SK-N-SH (cell line): ENCODE results near the gene C2CD4B. TPM values are rescaled to one million over a fixed set of nuclear protein-coding genes. Genes with fewer than 3 reads are reported as not detected.

Source experiments
- CTCF ChIA-PET: fragments of 300-600, 350-600 bp; formaldehyde crosslinking; extraction: SDS; loops from one replicate; lab custom pipeline; 2021; lab: Yijun Ruan, JAX
- POLR2A ChIA-PET: fragments of 350-600 bp; sonication (Branson Sonifier 250); formaldehyde crosslinking; extraction: SDS; loops from one replicate; lab custom pipeline; 2020; ENCODE audit warnings: antibody characterized with exemption, inconsistent platforms; lab: Yijun Ruan, JAX
- DNase-seq: peaks from one replicate; pipeline ENCODE4 v3.0.0; 2012
- H2AFZ ChIP-seq: fragments of 200-600 bp; sonication (generic); 2 replicates; pipeline ENCODE4 v1.8.1; 2016; ENCODE audit warnings: antibody characterized with exemption, mild to moderate bottlenecking, low read depth
- H3F3A ChIP-seq: fragments of 200-600 bp; sonication (generic); replicated peaks from 2 replicates; pipeline ENCODE3; 2016; ENCODE audit warnings: antibody characterized with exemption, mild to moderate bottlenecking; ENCODE audit not compliant: insufficient read depth
- H3K27ac ChIP-seq, 2 experiments: fragments of 200-500 bp in 1 of 2; fragments of 200-600 bp in 1 of 2; sonication (Bioruptor generic) in 1 of 2; sonication (generic), shearing (Covaris generic) in 1 of 2; 2 replicates each; pipeline versions ENCODE4 v1.5.1 to v1.6.1; 2014 to 2016; ENCODE audit warnings: low read depth in 2 of 2, inconsistent platforms in 1 of 2, low read length in 1 of 2, mild to moderate bottlenecking in 1 of 2, mixed read lengths in 1 of 2
- H3K27me3 ChIP-seq: fragments of 200-600 bp; sonication (generic), shearing (Covaris generic); 2 replicates; pipeline ENCODE4 v1.6.1; 2016; ENCODE audit warnings: mixed run types; ENCODE audit not compliant: insufficient read depth
- H3K36me3 ChIP-seq, 2 experiments: fragments of 200-500 bp in 1 of 2; fragments of 200-600 bp in 1 of 2; sonication (Bioruptor generic) in 1 of 2; sonication (generic) in 1 of 2; replicated peaks in 1 of 2; 2 replicates each; pipeline versions ENCODE3 to v1.5.1; 2014 to 2016; ENCODE audit warnings: low read length in 1 of 2, mild to moderate bottlenecking in 1 of 2; ENCODE audit not compliant: insufficient read depth in 2 of 2, control insufficient read depth in 1 of 2
- H3K4me1 ChIP-seq, 2 experiments: fragments of 200-500 bp in 1 of 2; fragments of 200-600 bp in 1 of 2; sonication (Bioruptor generic) in 1 of 2; sonication (generic), shearing (Covaris generic) in 1 of 2; 2 replicates each; pipeline versions ENCODE4 v1.5.1 to v1.6.1; 2014 to 2016; ENCODE audit warnings: low read depth in 1 of 2, low read length in 1 of 2, mixed run types in 1 of 2; ENCODE audit not compliant: insufficient read depth in 2 of 2, control insufficient read depth in 1 of 2
- H3K4me2 ChIP-seq: fragments of 200-600 bp; sonication (generic), shearing (Covaris generic); 2 replicates; pipeline ENCODE4 v1.6.1; 2017; ENCODE audit warnings: mixed run types
- H3K4me3 ChIP-seq, 2 experiments: fragments of 200-500 bp in 1 of 2; fragments of 200-600 bp in 1 of 2; sonication (Bioruptor generic) in 1 of 2; sonication (generic), shearing (Covaris generic) in 1 of 2; 2 replicates each; pipeline versions ENCODE4 v1.5.1 to v1.8.1; 2014 to 2016; ENCODE audit warnings: low read depth in 2 of 2, inconsistent platforms in 1 of 2, low read length in 1 of 2, mild to moderate bottlenecking in 1 of 2, mixed read lengths in 1 of 2, moderate library complexity in 1 of 2
- H3K79me2 ChIP-seq: fragments of 200-600 bp; sonication (generic); 2 replicates; pipeline ENCODE4 v1.8.1; 2017; ENCODE audit warnings: mild to moderate bottlenecking; ENCODE audit not compliant: insufficient read depth
- H3K9ac ChIP-seq: fragments of 200-600 bp; sonication (generic); 2 replicates; pipeline ENCODE4 v1.6.1; 2017; ENCODE audit warnings: mixed run types
- H3K9me2 ChIP-seq: fragments of 200-600 bp; sonication (generic); 2 replicates; pipeline ENCODE4 v1.6.1; 2017; ENCODE audit warnings: mixed run types
- H3K9me3 ChIP-seq: fragments of 200-600 bp; sonication (generic); 2 replicates; pipeline ENCODE4 v1.6.1; 2017; ENCODE audit warnings: mixed run types, mild to moderate bottlenecking, moderate library complexity
- H4K20me1 ChIP-seq: fragments of 200-600 bp; sonication (generic); 2 replicates; pipeline ENCODE4 v1.6.1; 2017; ENCODE audit warnings: mild to moderate bottlenecking, mixed run types; ENCODE audit not compliant: insufficient read depth
- CHD2 ChIP-seq: fragments of 150-350 bp; IDR thresholded peaks from 2 replicates; pipeline ENCODE4 v1.6.1; 2018; ENCODE audit warnings: low read length; ENCODE audit not compliant: partially characterized antibody
- ELF1 ChIP-seq: IDR thresholded peaks from 2 replicates; pipeline ENCODE4 v1.4.0; 2012
- FOSL2 ChIP-seq: IDR thresholded peaks from 2 replicates; pipeline ENCODE4 v1.4.0; 2012; ENCODE audit warnings: low read depth, mild to moderate bottlenecking, moderate library complexity, borderline replicate concordance
- FOXJ3 ChIP-seq: sonication (generic); formaldehyde crosslinking; IDR thresholded peaks from 2 replicates; pipeline ENCODE4 v1.5.1; 2020; ENCODE audit warnings: mild to moderate bottlenecking, missing genetic modification reagents
- FOXM1 ChIP-seq: IDR thresholded peaks from 2 replicates; pipeline ENCODE4 v1.4.0; 2012; ENCODE audit warnings: low read depth, mild to moderate bottlenecking
- GABPA ChIP-seq: IDR thresholded peaks from 2 replicates; pipeline ENCODE4 v1.4.0; 2012; ENCODE audit warnings: low read depth, mild to moderate bottlenecking
- GATA2 ChIP-seq: sonication (generic); formaldehyde crosslinking; IDR thresholded peaks from 2 replicates; pipeline ENCODE4 v1.5.0; 2020; ENCODE audit warnings: mild to moderate bottlenecking, missing genetic modification reagents
- IRF3 ChIP-seq: fragments of 150-350 bp; IDR thresholded peaks from 2 replicates; pipeline ENCODE4 v1.6.1; 2016; ENCODE audit warnings: mild to moderate bottlenecking, low read depth, low read length
- JUND ChIP-seq: IDR thresholded peaks from 2 replicates; pipeline ENCODE4 v1.4.0; 2012
- MEF2A ChIP-seq: IDR thresholded peaks from 2 replicates; pipeline ENCODE4 v1.4.0; 2012; ENCODE audit warnings: low read depth, borderline replicate concordance
- MXI1 ChIP-seq: IDR thresholded peaks from 2 replicates; pipeline ENCODE4 v1.6.1; 2012; ENCODE audit warnings: mild to moderate bottlenecking, low read depth, low read length, improper control_type of control experiment
- NFIC ChIP-seq: IDR thresholded peaks from 2 replicates; pipeline ENCODE4 v1.4.0; 2012; ENCODE audit warnings: borderline replicate concordance
- NRF1 ChIP-seq: IDR thresholded peaks from 2 replicates; pipeline ENCODE4 v1.6.1; 2012; ENCODE audit warnings: low read depth, mild to moderate bottlenecking, low read length
- PBX3 ChIP-seq: IDR thresholded peaks from 2 replicates; pipeline ENCODE4; 2012
- RAD21 ChIP-seq: IDR thresholded peaks from 2 replicates; pipeline ENCODE4 v1.6.1; 2012; ENCODE audit warnings: mild to moderate bottlenecking, low read length
- RCOR1 ChIP-seq: fragments of 150-350 bp; IDR thresholded peaks from 2 replicates; pipeline ENCODE4 v1.6.1; 2017; ENCODE audit warnings: antibody characterized with exemption, low read length
- REST ChIP-seq: IDR thresholded peaks from 2 replicates; pipeline ENCODE4 v1.6.1; 2012; ENCODE audit warnings: mild to moderate bottlenecking, low read depth, low read length, moderate library complexity
- RFX5 ChIP-seq: IDR thresholded peaks from 2 replicates; pipeline ENCODE4 v1.6.1; 2012; ENCODE audit warnings: mild to moderate bottlenecking, improper control_type of control experiment, low read length
- SIN3A ChIP-seq: IDR thresholded peaks from 2 replicates; pipeline ENCODE4 v1.6.1; 2012; ENCODE audit warnings: low read depth, mild to moderate bottlenecking, low read length, moderate library complexity, borderline replicate concordance
- YY1 ChIP-seq: IDR thresholded peaks from 2 replicates; pipeline ENCODE4 v1.4.0; 2012; ENCODE audit warnings: low read depth, mild to moderate bottlenecking
- WGBS: methylation state at CpG from one replicate; pipeline ENCODE4 v1.1.6; 2017; ENCODE audit warnings: low lambda C conversion rate; 5-methylcytosine and 5-hydroxymethylcytosine counted together
- polyA plus RNA-seq, 3 experiments: library from polyadenylated mRNA; depleted of rRNA; stranded (reverse); fragments of >200 nt; gene quantifications; 2 replicates each; pipeline ENCODE4 v1.2.3, GENCODE V29; 2012
- TF ChIP-seq, protein P1 (sequence below): IDR thresholded peaks from 2 replicates; pipeline ENCODE4 v1.4.0; 2012; ENCODE audit warnings: low read depth, borderline replicate concordance
- TF ChIP-seq, protein P2 (sequence below): fragments of 150-350 bp; IDR thresholded peaks from 2 replicates; pipeline ENCODE4 v1.6.1; 2017; ENCODE audit warnings: antibody characterized with exemption, low read length, low read depth, borderline replicate concordance

Gene C2CD4B
- polyA plus RNA-seq, 1 of the 3 experiments (the other 2 are of a cell fraction), result not detected

DNA sequence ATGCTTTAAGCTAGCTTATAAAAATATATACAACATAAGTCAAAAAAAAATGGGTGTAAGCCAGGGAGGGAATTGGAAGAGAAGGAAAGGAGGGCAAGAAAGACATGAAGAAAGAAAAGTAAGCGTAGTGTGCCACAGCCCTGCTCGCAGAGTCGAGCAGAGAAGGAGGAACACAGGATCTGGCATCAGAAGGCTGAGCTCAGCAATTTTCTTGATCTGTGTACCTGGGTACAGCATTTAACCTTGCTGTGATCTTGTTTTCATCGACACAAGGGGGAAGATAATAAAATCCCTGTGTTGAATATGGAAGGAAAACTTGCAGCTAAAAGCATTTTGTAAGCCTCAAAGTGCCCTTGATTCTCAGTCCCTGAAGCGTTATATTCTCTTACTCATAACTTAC, 23.7 kb upstream of the C2CD4B start (continued):
- no peak for TF ChIP-seq GATA2 (CRISPR knock-in tag)
- no peak for TF ChIP-seq MEF2A
- TF ChIP-seq RCOR1, result no peak

DNA sequence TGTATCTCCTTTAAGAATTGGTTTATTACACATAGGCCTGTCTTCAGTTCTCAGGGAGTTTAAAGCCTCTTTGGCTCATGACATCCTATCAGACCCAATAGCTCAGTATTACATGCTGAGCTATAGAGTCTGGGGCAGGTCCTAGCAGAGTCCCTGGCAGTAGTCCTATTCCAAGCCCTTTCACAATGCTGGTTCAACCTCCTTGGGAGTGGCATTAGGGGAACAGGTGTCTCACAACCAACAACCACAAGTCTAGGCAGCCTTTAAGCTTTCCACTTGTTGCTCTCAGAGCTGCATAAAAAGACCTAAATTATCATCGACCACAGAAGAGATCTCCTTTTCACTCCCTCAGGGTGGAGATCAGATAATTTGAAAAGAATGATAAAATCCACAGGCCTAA, 22.8 kb upstream of the C2CD4B start:
- Histone ChIP-seq H3K36me3 (no peaks in the 10 kb centered on the region), H3K27ac (no peak overlapping the region), H3K79me2 (no peaks in the 10 kb centered on the region), H4K20me1 (no peaks in the 10 kb centered on the region), H3K4me1 (no peaks in the 10 kb centered on the region), H3K9me2 (no peaks in the 10 kb centered on the region), H3K27me3 (no peaks in the 10 kb centered on the region; the same call in 1 of the 2 replicates), H3F3A (no peaks in the 10 kb centered on the region), H3K9ac (no peak overlapping the region), H2AFZ (no peak overlapping the region), H3K4me3 (no peak overlapping the region), H3K4me2 (no peak overlapping the region), H3K9me3 (no peaks in the 10 kb centered on the region)
- POLR2A ChIA-PET, result no interaction called here
- TF ChIP-seq REST (no peak), JUND (no peak), RFX5 (no peak), ELF1 (no peak), FOSL2 (no peak), RAD21 (no peak), YY1 (no peak), IRF3 (no peak), GABPA (no peak), PBX3 (no peak), MXI1 (no peak), NFIC (no peak), SIN3A (no peak), CHD2 (no peak), MEF2A (no peak), FOXM1 (no peak), FOXJ3 (CRISPR knock-in tag) (no peak), NRF1 (no peak)
- TF ChIP-seq, protein P1, sequence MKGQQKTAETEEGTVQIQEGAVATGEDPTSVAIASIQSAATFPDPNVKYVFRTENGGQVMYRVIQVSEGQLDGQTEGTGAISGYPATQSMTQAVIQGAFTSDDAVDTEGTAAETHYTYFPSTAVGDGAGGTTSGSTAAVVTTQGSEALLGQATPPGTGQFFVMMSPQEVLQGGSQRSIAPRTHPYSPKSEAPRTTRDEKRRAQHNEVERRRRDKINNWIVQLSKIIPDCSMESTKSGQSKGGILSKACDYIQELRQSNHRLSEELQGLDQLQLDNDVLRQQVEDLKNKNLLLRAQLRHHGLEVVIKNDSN, result no peak
- TF ChIP-seq, protein P2, sequence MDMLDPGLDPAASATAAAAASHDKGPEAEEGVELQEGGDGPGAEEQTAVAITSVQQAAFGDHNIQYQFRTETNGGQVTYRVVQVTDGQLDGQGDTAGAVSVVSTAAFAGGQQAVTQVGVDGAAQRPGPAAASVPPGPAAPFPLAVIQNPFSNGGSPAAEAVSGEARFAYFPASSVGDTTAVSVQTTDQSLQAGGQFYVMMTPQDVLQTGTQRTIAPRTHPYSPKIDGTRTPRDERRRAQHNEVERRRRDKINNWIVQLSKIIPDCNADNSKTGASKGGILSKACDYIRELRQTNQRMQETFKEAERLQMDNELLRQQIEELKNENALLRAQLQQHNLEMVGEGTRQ, result no peak
- 4% methylated on average over 1 of the region's 1 CpG for WGBS
- no peak for DNase-seq
- CTCF ChIA-PET, result interaction anchor here (1.1 to 1.2 kb wide), 2 partner anchors 67 to 119 kb away, joined by 4 read pairs; no protein-coding TSS in a partner anchor
